ENCODE results near the gene PROM1.

DNA sequence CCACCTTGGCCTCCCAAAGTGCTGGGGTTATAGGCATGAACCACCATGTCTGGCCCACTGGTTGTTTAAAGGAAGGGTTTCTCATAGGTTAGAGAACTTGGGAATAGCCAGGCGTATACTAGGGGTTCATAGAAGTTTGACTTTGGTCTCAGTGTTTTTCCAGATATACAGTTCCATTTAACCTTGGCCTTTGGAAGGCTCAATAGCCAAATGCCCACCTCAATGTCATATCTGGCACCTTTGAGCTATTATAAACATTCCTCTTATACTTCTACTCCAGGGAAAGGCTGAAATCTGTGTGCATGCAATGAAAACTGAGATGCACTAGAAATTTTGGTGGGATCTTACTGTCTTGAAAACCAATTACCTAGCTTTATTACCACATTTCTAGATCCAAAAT is 47.5 kb upstream of the PROM1 start:
- TF ChIP-seq MEF2D (CRISPR knock-in tag; IDR thresholded peaks at IDR 0.05) (no peak), TCF12 (IDR thresholded peaks at IDR 0.05) (no peak), TCF12 (CRISPR knock-in tag; IDR thresholded peaks at IDR 0.05) (no peak), ZNF564 (CRISPR knock-in tag; IDR thresholded peaks at IDR 0.05) (no peak), NR2F6 (IDR thresholded peaks at IDR 0.05) (no peak), NR2F6 (CRISPR knock-in tag; IDR thresholded peaks at IDR 0.05) (no peak), ZBTB1 (CRISPR knock-in tag; IDR thresholded peaks at IDR 0.05; ENCODE audit: borderline replicate concordance) (no peak), ZNF530 (CRISPR knock-in tag; IDR thresholded peaks at IDR 0.05; ENCODE audit: low read depth) (no peak), PRPF4 (IDR thresholded peaks at IDR 0.05; ENCODE audit: low read depth, low read length, poor library complexity, severe bottlenecking) (no peak), PBX3 (CRISPR knock-in tag; IDR thresholded peaks at IDR 0.05; ENCODE audit: borderline replicate concordance) (no peak), ZNF124 (CRISPR knock-in tag; IDR thresholded peaks at IDR 0.05) (no peak), POLR2A (IDR thresholded peaks at IDR 0.05; ENCODE audit: insufficient read depth in 1 of 2, low read depth in 2 of 2, low read length in 2 of 2) (no peak), FOXK1 (CRISPR knock-in tag; IDR thresholded peaks at IDR 0.05; ENCODE audit: borderline replicate concordance, low read depth) (no peak)
- TF ChIP-seq, protein P1, sequence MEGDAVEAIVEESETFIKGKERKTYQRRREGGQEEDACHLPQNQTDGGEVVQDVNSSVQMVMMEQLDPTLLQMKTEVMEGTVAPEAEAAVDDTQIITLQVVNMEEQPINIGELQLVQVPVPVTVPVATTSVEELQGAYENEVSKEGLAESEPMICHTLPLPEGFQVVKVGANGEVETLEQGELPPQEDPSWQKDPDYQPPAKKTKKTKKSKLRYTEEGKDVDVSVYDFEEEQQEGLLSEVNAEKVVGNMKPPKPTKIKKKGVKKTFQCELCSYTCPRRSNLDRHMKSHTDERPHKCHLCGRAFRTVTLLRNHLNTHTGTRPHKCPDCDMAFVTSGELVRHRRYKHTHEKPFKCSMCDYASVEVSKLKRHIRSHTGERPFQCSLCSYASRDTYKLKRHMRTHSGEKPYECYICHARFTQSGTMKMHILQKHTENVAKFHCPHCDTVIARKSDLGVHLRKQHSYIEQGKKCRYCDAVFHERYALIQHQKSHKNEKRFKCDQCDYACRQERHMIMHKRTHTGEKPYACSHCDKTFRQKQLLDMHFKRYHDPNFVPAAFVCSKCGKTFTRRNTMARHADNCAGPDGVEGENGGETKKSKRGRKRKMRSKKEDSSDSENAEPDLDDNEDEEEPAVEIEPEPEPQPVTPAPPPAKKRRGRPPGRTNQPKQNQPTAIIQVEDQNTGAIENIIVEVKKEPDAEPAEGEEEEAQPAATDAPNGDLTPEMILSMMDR (CRISPR knock-in tag; IDR thresholded peaks at IDR 0.05) = no peak
- TF ChIP-seq, protein P2, sequence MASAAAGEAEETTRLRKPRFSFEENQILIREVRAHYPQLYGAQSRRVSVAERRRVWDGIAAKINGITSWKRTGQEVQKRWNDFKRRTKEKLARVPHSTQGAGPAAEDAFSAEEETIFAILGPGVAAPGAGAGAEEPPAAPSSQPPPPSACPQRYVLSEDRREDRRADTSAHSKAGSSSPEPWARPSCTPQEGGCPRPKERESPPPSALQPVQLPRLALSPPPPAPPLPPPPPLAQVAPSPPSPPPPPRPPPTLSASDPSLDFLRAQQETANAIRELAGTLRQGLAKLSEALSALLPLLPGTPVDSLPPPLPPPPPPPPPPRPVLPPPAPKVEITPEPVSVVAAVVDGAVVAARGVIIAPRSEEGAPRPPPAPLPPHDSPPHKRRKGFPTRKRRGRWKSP (CRISPR knock-in tag; IDR thresholded peaks at IDR 0.05) = no peak
- TF ChIP-seq, protein P3, sequence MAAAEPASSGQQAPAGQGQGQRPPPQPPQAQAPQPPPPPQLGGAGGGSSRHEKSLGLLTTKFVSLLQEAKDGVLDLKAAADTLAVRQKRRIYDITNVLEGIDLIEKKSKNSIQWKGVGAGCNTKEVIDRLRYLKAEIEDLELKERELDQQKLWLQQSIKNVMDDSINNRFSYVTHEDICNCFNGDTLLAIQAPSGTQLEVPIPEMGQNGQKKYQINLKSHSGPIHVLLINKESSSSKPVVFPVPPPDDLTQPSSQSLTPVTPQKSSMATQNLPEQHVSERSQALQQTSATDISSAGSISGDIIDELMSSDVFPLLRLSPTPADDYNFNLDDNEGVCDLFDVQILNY (CRISPR knock-in tag; conservative IDR thresholded peaks at IDR 0.05) = no peak

All from HepG2 (cell line).